H9 (cell line): ENCODE results near the gene NUDCD2. TPM values are rescaled to one million over a fixed set of nuclear protein-coding genes. Genes with fewer than 3 reads are reported as not detected.

Experiments
- DNase-seq: peaks from one replicate; pipeline ENCODE4 v3.0.0-alpha.2; 2017
- H2AFZ ChIP-seq: one replicate; pipeline ENCODE4 v1.6.1; 2013; ENCODE audit warnings: mild to moderate bottlenecking, low read length, control low read depth, moderate library complexity
- H2AK5ac ChIP-seq: 2 replicates; pipeline ENCODE4 v1.6.1; 2013; ENCODE audit warnings: low read length, control low read depth, mixed read lengths; ENCODE audit not compliant: insufficient read length
- H2BK120ac ChIP-seq: one replicate; pipeline ENCODE4 v1.6.1; 2013; ENCODE audit warnings: low read depth, mild to moderate bottlenecking, low read length, control low read depth, inconsistent platforms; ENCODE audit not compliant: poor library complexity, severe bottlenecking
- H2BK12ac ChIP-seq: 2 replicates; pipeline ENCODE4 v1.6.1; 2013; ENCODE audit warnings: low read length, control low read depth, mixed read lengths, low read depth; ENCODE audit not compliant: insufficient read length
- H2BK15ac ChIP-seq: 2 replicates; pipeline ENCODE4 v1.6.1; 2013; ENCODE audit warnings: low read depth, low read length, control low read depth
- H2BK20ac ChIP-seq: one replicate; pipeline ENCODE4 v1.6.1; 2013; ENCODE audit warnings: low read depth, mild to moderate bottlenecking, low read length, control low read depth, inconsistent platforms; ENCODE audit not compliant: poor library complexity, severe bottlenecking
- H2BK5ac ChIP-seq: 2 replicates; pipeline ENCODE4 v1.6.1; 2013; ENCODE audit warnings: low read length, control low read depth, mixed read lengths; ENCODE audit not compliant: insufficient read length
- H3K14ac ChIP-seq: 2 replicates; pipeline ENCODE4 v1.6.1; 2013; ENCODE audit warnings: low read length, control low read depth; ENCODE audit not compliant: insufficient read depth
- H3K18ac ChIP-seq: 2 replicates; pipeline ENCODE4 v1.6.1; 2013; ENCODE audit warnings: low read depth, mild to moderate bottlenecking, mixed read lengths, low read length, control low read depth; ENCODE audit not compliant: insufficient read length
- H3K23ac ChIP-seq: 2 replicates; pipeline ENCODE4 v1.6.1; 2013; ENCODE audit warnings: low read length, control low read depth, mixed read lengths, low read depth; ENCODE audit not compliant: insufficient read length
- H3K23me2 ChIP-seq: 2 replicates; pipeline ENCODE4 v1.6.1; 2013; ENCODE audit warnings: low read depth, mild to moderate bottlenecking, mixed read lengths, low read length, control low read depth; ENCODE audit not compliant: insufficient read length, poor library complexity, severe bottlenecking
- H3K27ac ChIP-seq: 2 replicates; pipeline ENCODE4 v1.5.1; 2013; ENCODE audit warnings: low read length, control low read depth, mixed read lengths, low read depth; ENCODE audit not compliant: insufficient read length
- H3K27me3 ChIP-seq: 2 replicates; pipeline ENCODE4 v1.6.1; 2013; ENCODE audit warnings: low read length, control low read depth, inconsistent platforms; ENCODE audit not compliant: insufficient read depth
- H3K4ac ChIP-seq: 2 replicates; pipeline ENCODE4 v1.6.1; 2013; ENCODE audit warnings: low read depth, mild to moderate bottlenecking, control low read depth, inconsistent platforms, low read length, moderate library complexity
- H3K4me1 ChIP-seq: 2 replicates; pipeline ENCODE4 v1.6.1; 2013; ENCODE audit warnings: low read length, control low read depth, inconsistent platforms; ENCODE audit not compliant: insufficient read depth
- H3K4me2 ChIP-seq: 2 replicates; pipeline ENCODE4 v1.6.1; 2013; ENCODE audit warnings: low read length, control low read depth, mixed read lengths; ENCODE audit not compliant: insufficient read length, insufficient read depth
- H3K56ac ChIP-seq: 2 replicates; pipeline ENCODE4 v1.6.1; 2013; ENCODE audit warnings: low read depth, mild to moderate bottlenecking, mixed read lengths, low read length, control low read depth; ENCODE audit not compliant: insufficient read length
- H3K79me1 ChIP-seq: 2 replicates; pipeline ENCODE4 v1.6.1; 2013; ENCODE audit warnings: low read depth, mild to moderate bottlenecking, moderate library complexity, low read length, control low read depth, inconsistent platforms; ENCODE audit not compliant: insufficient read depth, poor library complexity, severe bottlenecking
- H3K79me2 ChIP-seq: 2 replicates; pipeline ENCODE4 v1.6.1; 2013; ENCODE audit warnings: low read length, control low read depth, inconsistent platforms; ENCODE audit not compliant: insufficient read depth
- H3K9ac ChIP-seq: 2 replicates; pipeline ENCODE4 v1.6.1; 2013; ENCODE audit warnings: low read length, control low read depth, mixed read lengths; ENCODE audit not compliant: insufficient read length; ENCODE audit errors: extremely low read depth
- H3K9me3 ChIP-seq: one replicate; pipeline ENCODE4 v1.6.1; 2013; ENCODE audit warnings: low read depth, low read length, inconsistent platforms; ENCODE audit not compliant: control insufficient read depth
- H3T11ph ChIP-seq: one replicate; pipeline ENCODE4 v1.6.1; 2013; ENCODE audit warnings: mild to moderate bottlenecking, low read length, control low read depth, inconsistent platforms
- H4K20me1 ChIP-seq: one replicate; pipeline ENCODE4 v1.6.1; 2013; ENCODE audit not compliant: control insufficient read depth, insufficient read length, insufficient read depth
- H4K5ac ChIP-seq: 2 replicates; pipeline ENCODE4 v1.6.1; 2013; ENCODE audit warnings: low read depth, mild to moderate bottlenecking, mixed read lengths, low read length, control low read depth; ENCODE audit not compliant: insufficient read length
- H4K8ac ChIP-seq: replicated peaks from 2 replicates; pipeline ENCODE4 v1.6.1; 2013; ENCODE audit warnings: low read length, control low read depth, mixed read lengths, low read depth; ENCODE audit not compliant: insufficient read length
- H4K91ac ChIP-seq: 2 replicates; pipeline ENCODE4 v1.6.1; 2013; ENCODE audit warnings: low read depth, mild to moderate bottlenecking, moderate library complexity, mixed read lengths, low read length, control low read depth; ENCODE audit not compliant: insufficient read length
- H3K27ac Mint-ChIP-seq, 3 experiments: 2 replicates in 2 of 3; 3 replicates in 1 of 3; pipeline ENCODE4 v1.8.0; 2020 to 2021; ENCODE audit warnings: mixed read lengths in 3 of 3, mild to moderate bottlenecking in 1 of 3, moderate library complexity in 1 of 3
- H3K27me3 Mint-ChIP-seq: 2 replicates; pipeline ENCODE4 v1.8.0; 2021; ENCODE audit warnings: low read depth, mild to moderate bottlenecking, moderate library complexity, mixed read lengths
- H3K36me3 Mint-ChIP-seq, 3 experiments: 2 replicates in 2 of 3; 3 replicates in 1 of 3; pipeline ENCODE4 v1.8.0; 2020 to 2021; ENCODE audit warnings: low read depth in 3 of 3, mixed read lengths in 3 of 3; ENCODE audit not compliant: insufficient read depth in 1 of 3
- H3K4me1 Mint-ChIP-seq, 2 experiments: 2 replicates each; pipeline ENCODE4 v1.8.0; 2020; ENCODE audit warnings: mixed read lengths in 2 of 2
- H3K4me3 Mint-ChIP-seq, 2 experiments: 2 replicates in 1 of 2; 3 replicates in 1 of 2; pipeline ENCODE4 v1.8.0; 2020 to 2021; ENCODE audit warnings: mild to moderate bottlenecking in 2 of 2, mixed read lengths in 2 of 2, moderate library complexity in 1 of 2
- H3K9me3 Mint-ChIP-seq, 2 experiments: 2 replicates in 1 of 2; 3 replicates in 1 of 2; pipeline ENCODE4 v1.8.0; 2020; ENCODE audit warnings: mild to moderate bottlenecking in 2 of 2, mixed read lengths in 2 of 2, moderate library complexity in 1 of 2
- CTCF ChIP-seq: fragments of 200-600 bp; sonication (generic); conservative IDR thresholded peaks from 3 replicates; pipeline ENCODE4 v1.8.0; 2021; ENCODE audit warnings: antibody characterized with exemption, mild to moderate bottlenecking
- WGBS: extraction: QIAGEN DNeasy Blood & Tissue Kit; methylation state at CpG from one replicate; pipeline ENCODE4 v1.1.7; 2013; ENCODE audit warnings: missing lambda C conversion rate, low lambda C conversion rate, mixed read lengths; ENCODE audit not compliant: insufficient read length; ENCODE audit errors: extremely low coverage; 5-methylcytosine and 5-hydroxymethylcytosine counted together
- total RNA-seq: library from RNA; stranded (reverse); gene quantifications from 2 replicates; pipeline ENCODE4 v1.2.1, GENCODE V29; 2021

NUDCD2 gene
- total RNA-seq, 1 experiment from 2014 or later: 42.2 TPM

- Mint-ChIP-seq H3K4me1 (peaks cover 29 to 32% of the 10 kb centered on the region in 2 experiments), H3K9me3 (no peaks in the 10 kb centered on the region; a peak in 1 of 5 replicates), H3K27ac (peak overlapping the region; percentile 94 to 99 (median 99)), H3K27me3 (no peaks in the 10 kb centered on the region), H3K36me3 (peaks cover 0 to 21% (median 0%) of the 10 kb centered on the region in 3 experiments; a peak in 4 of 7 replicates), H3K4me3 (peak overlapping the region; percentile 79 to 93)
- Histone ChIP-seq H4K8ac (no peak overlapping the region), H2BK20ac (no peak overlapping the region), H3K9me3 (no peaks in the 10 kb centered on the region), H2BK5ac (peak overlapping the region; percentile 79), H3K56ac (peak overlapping the region; percentile 79), H4K20me1 (no peaks in the 10 kb centered on the region), H3K4ac (no peak overlapping the region), H2AK5ac (no peak overlapping the region), H2AFZ (no peak overlapping the region), H3K23me2 (peaks cover 12% of the 10 kb centered on the region), H3K27me3 (no peaks in the 10 kb centered on the region), H4K5ac (peak overlapping the region; percentile 46), H4K91ac (no peak overlapping the region), H3K79me1 (no peaks in the 10 kb centered on the region), H3K27ac (peak overlapping the region; percentile 98), H3T11ph (no peak overlapping the region), H3K9ac (peak overlapping the region; percentile 90), H3K4me1 (no peaks in the 10 kb centered on the region), H2BK120ac (peak overlapping the region; percentile 85), H3K79me2 (peaks cover 29% of the 10 kb centered on the region), H3K23ac (peak overlapping the region; percentile 44), H3K14ac (peak overlapping the region; percentile 85; the same call in 1 of the 2 replicates), H2BK12ac (no peak overlapping the region), H3K4me2 (peak overlapping the region; percentile 79), H3K18ac (peak overlapping the region; percentile 91), H2BK15ac (no peak overlapping the region)
- peak; percentile 89 for DNase-seq
- WGBS: no CpG with 5 or more reads among the region's 17 CpGs
- TF ChIP-seq CTCF: peak; percentile 47; the same call in 2 of the 3 replicates
Measured at GRCh38 chr5:163503106-163504078, 43.5 kb upstream of the NUDCD2 start.
